Measurements from ENCODE around the gene SPSB2. TPM values are rescaled to one million over a fixed set of nuclear protein-coding genes. Genes with fewer than 3 reads are reported as not detected.
A peak's percentile ranks its signal among the peaks of the same experiment; 100 is the strongest.

The SPSB2 gene
- total and polyA plus RNA-seq, 9 of the 15 experiments (the other 6 are each of a cell fraction or from before 2014, with no cell fraction given), result 0.10 to 10.6 (median 1.9) TPM

DNA sequence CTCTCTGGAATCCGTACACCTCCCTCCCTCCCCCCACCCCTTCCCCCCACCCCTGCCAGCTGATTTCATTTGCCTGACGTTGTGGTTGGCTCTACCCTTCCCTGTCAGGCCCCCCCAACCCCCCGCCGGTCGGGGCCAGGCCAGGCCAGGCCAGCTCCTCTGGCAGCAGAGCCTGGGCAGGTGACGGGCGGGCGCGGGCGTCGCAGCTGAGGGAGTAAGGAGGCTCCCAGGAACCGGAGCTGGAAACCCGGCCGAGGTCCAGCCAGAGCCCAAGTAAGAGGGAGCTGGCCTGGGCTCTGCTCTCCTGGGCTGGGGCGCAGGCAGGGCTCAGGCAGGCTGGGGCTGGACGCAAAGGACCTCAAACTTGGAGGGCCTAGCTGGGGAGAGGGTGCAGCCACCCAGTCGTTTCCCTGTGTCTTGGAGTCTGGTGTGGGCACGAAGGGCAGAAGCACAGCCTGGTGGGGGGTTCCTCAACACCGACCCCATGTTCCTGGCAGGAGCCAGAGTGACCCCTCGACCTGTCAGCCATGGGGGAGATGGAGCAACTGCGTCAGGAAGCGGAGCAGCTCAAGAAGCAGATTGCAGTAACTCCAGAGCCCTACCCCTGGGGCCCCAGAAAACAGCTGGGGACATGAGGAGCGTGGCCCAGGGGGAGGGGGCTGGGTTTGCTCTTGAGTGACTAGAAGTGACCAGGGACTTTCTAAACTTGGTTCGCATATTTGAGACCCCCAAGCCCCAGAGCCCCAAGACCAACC lies 32.2 kb downstream of the SPSB2 start, which contains the start of gene GNB3:
Gene GNB3, plus strand, starts transcription at position 165 of the 755 bp plus-strand sequence. Its CDS starts 363 bp downstream, at position 528.
- Histone ChIP-seq H3K9ac (ENCODE audit: insufficient read depth in 1 of 2, low read depth in 2 of 2, low read length in 2 of 2) (peak within 1 kb of the TSS in 1 of 2 experiments; percentile 64; a peak in 2 of 4 replicates), H3K36me3 (ENCODE audit: control insufficient read depth, insufficient read depth, low read length) (peaks cover 67% of the 10 kb centered on the region; the same call in 2 of the 3 replicates), H3K27ac (ENCODE audit: extremely low read depth, low read depth, low read length) (no peak within 1 kb of the TSS), H3K4me3 (no peak within 1 kb of the TSS), H4K20me1 (replicated peaks; ENCODE audit: control insufficient read depth, insufficient read depth, low read length) (no peaks in the 10 kb centered on the region; the same call in 1 of the 2 replicates), H3K4me1 (replicated peaks in 1 of 2; ENCODE audit: control insufficient read depth in 2 of 2, insufficient read depth in 2 of 2, low read length in 2 of 2) (peaks cover 10 to 51% of the 10 kb centered on the region in 2 experiments; a peak in 4 of 5 replicates), H3K4me2 (ENCODE audit: insufficient read depth, low read length) (no peak within 1 kb of the TSS), H2AFZ (ENCODE audit: low read depth, low read length) (no peak within 1 kb of the TSS), H3K79me2 (ENCODE audit: control insufficient read depth, insufficient read depth, low read length) (no peaks in the 10 kb centered on the region), H3K27me3 (ENCODE audit: control insufficient read depth in 2 of 2, insufficient read depth in 2 of 2, low read length in 2 of 2) (no peaks in the 10 kb centered on the region), H3K9me3 (replicated peaks; ENCODE audit: control insufficient read depth, insufficient read depth, low read depth, low read length) (no peaks in the 10 kb centered on the region), H3K9me1 (ENCODE audit: control insufficient read depth, insufficient read depth, low read length) (no peaks in the 10 kb centered on the region)
- in situ Hi-C loops (cut with MboI), result no loop called here
- ATAC-seq, result no peak
- TF ChIP-seq LEF1 (IDR thresholded peaks at IDR 0.05) (no peak), ZSCAN32 (CRISPR knock-in tag; IDR thresholded peaks at IDR 0.05) (no peak), PCBP1 (IDR thresholded peaks at IDR 0.05; ENCODE audit: low read depth, low read length, poor library complexity, severe bottlenecking) (peak; percentile 33), EP400 (IDR thresholded peaks at IDR 0.05) (no peak), POLR2G (IDR thresholded peaks at IDR 0.05; ENCODE audit: low read depth, low read length) (peak; percentile 45; the same call in 1 of the 2 replicates), RBFOX2 (IDR thresholded peaks at IDR 0.05; ENCODE audit: low read depth, low read length) (0 out of 2 replicates have a peak, but pooled peaks have one; percentile 22), BDP1 (IDR thresholded peaks at IDR 0.05; ENCODE audit: insufficient read depth, insufficient read length) (no peak), ZNF133 (CRISPR knock-in tag; IDR thresholded peaks at IDR 0.05) (no peak), ZBTB17 (CRISPR knock-in tag; IDR thresholded peaks at IDR 0.05) (no peak)
- TF ChIP-seq, protein P1, sequence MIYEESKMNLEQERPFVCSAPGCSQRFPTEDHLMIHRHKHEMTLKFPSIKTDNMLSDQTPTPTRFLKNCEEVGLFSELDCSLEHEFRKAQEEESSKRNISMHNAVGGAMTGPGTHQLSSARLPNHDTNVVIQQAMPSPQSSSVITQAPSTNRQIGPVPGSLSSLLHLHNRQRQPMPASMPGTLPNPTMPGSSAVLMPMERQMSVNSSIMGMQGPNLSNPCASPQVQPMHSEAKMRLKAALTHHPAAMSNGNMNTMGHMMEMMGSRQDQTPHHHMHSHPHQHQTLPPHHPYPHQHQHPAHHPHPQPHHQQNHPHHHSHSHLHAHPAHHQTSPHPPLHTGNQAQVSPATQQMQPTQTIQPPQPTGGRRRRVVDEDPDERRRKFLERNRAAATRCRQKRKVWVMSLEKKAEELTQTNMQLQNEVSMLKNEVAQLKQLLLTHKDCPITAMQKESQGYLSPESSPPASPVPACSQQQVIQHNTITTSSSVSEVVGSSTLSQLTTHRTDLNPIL (CRISPR knock-in tag; IDR thresholded peaks at IDR 0.05), result no peak
- TF ChIP-seq, protein P2, sequence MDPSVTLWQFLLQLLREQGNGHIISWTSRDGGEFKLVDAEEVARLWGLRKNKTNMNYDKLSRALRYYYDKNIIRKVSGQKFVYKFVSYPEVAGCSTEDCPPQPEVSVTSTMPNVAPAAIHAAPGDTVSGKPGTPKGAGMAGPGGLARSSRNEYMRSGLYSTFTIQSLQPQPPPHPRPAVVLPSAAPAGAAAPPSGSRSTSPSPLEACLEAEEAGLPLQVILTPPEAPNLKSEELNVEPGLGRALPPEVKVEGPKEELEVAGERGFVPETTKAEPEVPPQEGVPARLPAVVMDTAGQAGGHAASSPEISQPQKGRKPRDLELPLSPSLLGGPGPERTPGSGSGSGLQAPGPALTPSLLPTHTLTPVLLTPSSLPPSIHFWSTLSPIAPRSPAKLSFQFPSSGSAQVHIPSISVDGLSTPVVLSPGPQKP (CRISPR knock-in tag; IDR thresholded peaks at IDR 0.05), result no peak
- TF ChIP-seq, protein P3, sequence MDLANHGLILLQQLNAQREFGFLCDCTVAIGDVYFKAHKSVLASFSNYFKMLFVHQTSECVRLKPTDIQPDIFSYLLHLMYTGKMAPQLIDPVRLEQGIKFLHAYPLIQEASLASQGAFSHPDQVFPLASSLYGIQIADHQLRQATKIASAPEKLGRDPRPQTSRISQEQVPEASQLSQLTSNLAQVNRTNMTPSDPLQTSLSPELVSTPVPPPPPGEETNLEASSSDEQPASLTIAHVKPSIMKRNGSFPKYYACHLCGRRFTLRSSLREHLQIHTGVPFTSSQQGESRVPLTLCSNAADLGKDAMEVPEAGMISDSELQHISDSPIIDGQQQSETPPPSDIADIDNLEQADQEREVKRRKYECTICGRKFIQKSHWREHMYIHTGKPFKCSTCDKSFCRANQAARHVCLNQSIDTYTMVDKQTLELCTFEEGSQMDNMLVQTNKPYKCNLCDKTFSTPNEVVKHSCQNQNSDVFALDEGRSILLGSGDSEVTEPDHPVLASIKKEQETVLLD (IDR thresholded peaks at IDR 0.05), result no peak
- POLR2A ChIA-PET, result interaction anchor here (0.8 to 4.8 kb wide), 5 partner anchors 7 to 103 kb away, joined by 3 to 39 read pairs (median 13); partner anchors contain the start of genes C12orf57, CDCA3 and USP5
- intact Hi-C loops (cut with micrococcal nuclease), result no loop called here
- no TSS peak for BruUV-seq (replicated peaks)
- no peak for FAIRE-seq
- CTCF ChIA-PET (ENCODE audit: low intra/inter-chr PET ratio), result no interaction called here
- no peak for DNase-seq (ENCODE audit: extremely low read depth in 1 of 4, low spot score in 3 of 4)
- WGBS (ENCODE audit: insufficient coverage, low coverage, missing lambda C conversion rate), result 76% methylated on average over 7 of the region's 24 CpGs

All from K562 (cell line).